K562 (cell line): ENCODE results near the gene UQCRH. TPM values are rescaled to one million over a fixed set of nuclear protein-coding genes. Genes with fewer than 3 reads are reported as not detected.

Experiments used
- ARID3B ChIP-seq: fragments of 250-450 bp; sonication (Bioruptor Pico); IDR thresholded peaks from 2 replicates; pipeline ENCODE4 v1.4.0; 2020; ENCODE audit warnings: borderline replicate concordance
- ATF3 ChIP-seq, 2 experiments: fragments of 450-650 bp in 1 of 2; sonication (generic) in 1 of 2; formaldehyde crosslinking in 1 of 2; IDR thresholded peaks in 1 of 2; conservative IDR thresholded peaks in 1 of 2; 2 replicates each; pipeline versions ENCODE4 v1.6.1 to v1.8.1; 2016 to 2023; ENCODE audit warnings: mild to moderate bottlenecking in 2 of 2, moderate library complexity in 2 of 2, inconsistent platforms in 1 of 2, missing genetic modification reagents in 1 of 2
- BCL6 ChIP-seq: fragments of 250-450 bp; sonication (Bioruptor Pico); IDR thresholded peaks from 2 replicates; pipeline ENCODE4 v1.4.0; 2020
- C11orf30 ChIP-seq: fragments of 450-650 bp; IDR thresholded peaks from 2 replicates; pipeline ENCODE4 v1.6.1; 2016; ENCODE audit warnings: low read depth, mild to moderate bottlenecking
- CXXC5 ChIP-seq: fragments of 250-450 bp; sonication (Bioruptor Pico); IDR thresholded peaks from 2 replicates; pipeline ENCODE4 v1.8.0; 2022; ENCODE audit warnings: inconsistent platforms, mild to moderate bottlenecking, moderate library complexity
- DMBX1 ChIP-seq: fragments of 250-450 bp; sonication (Bioruptor Pico); IDR thresholded peaks from 2 replicates; pipeline ENCODE4 v1.8.0; 2022; ENCODE audit warnings: inconsistent platforms, mild to moderate bottlenecking, moderate library complexity, borderline replicate concordance
- FIP1L1 ChIP-seq: fragments of 200-400 bp; formaldehyde crosslinking; IDR thresholded peaks from 2 replicates; pipeline ENCODE4 v1.6.1; 2018; ENCODE audit warnings: mild to moderate bottlenecking, low read depth, low read length; ENCODE audit not compliant: poor library complexity, severe bottlenecking
- MITF ChIP-seq: IDR thresholded peaks from 2 replicates; pipeline ENCODE4 v1.6.1; 2014; ENCODE audit warnings: antibody characterized with exemption
- MYBL2 ChIP-seq, 2 experiments: fragments of 450-650 bp in 1 of 2; sonication (generic) in 1 of 2; formaldehyde crosslinking in 1 of 2; IDR thresholded peaks; 2 replicates each; pipeline versions ENCODE4 v1.6.1 to v1.8.1; 2017 to 2022; ENCODE audit warnings: borderline replicate concordance in 1 of 2, inconsistent platforms in 1 of 2, low read depth in 1 of 2, mild to moderate bottlenecking in 1 of 2, missing genetic modification reagents in 1 of 2, moderate library complexity in 1 of 2
- POLR3A ChIP-seq: IDR thresholded peaks from 2 replicates; pipeline ENCODE4 v1.6.1; 2011; ENCODE audit warnings: borderline replicate concordance, mild to moderate bottlenecking, moderate library complexity; ENCODE audit not compliant: insufficient read length, insufficient read depth; ENCODE audit errors: extremely low read depth
- PREB ChIP-seq: sonication (generic); formaldehyde crosslinking; IDR thresholded peaks from 2 replicates; pipeline ENCODE4 v1.8.1; 2023; ENCODE audit warnings: mild to moderate bottlenecking, missing genetic modification reagents
- TCFL5 ChIP-seq: fragments of 250-450 bp; sonication (Bioruptor Pico); conservative IDR thresholded peaks from 2 replicates; pipeline ENCODE4 v1.6.1; 2021; ENCODE audit warnings: mild to moderate bottlenecking, moderate library complexity, matching md5 sums
- ZBTB49 ChIP-seq: sonication (generic); formaldehyde crosslinking; IDR thresholded peaks from 2 replicates; pipeline ENCODE4 v1.8.0; 2022; ENCODE audit warnings: missing genetic modification reagents, mild to moderate bottlenecking, borderline replicate concordance
- ZC3H4 ChIP-seq: sonication (generic); formaldehyde crosslinking; IDR thresholded peaks from 2 replicates; pipeline ENCODE4 v1.9.0; 2021; ENCODE audit warnings: missing genetic modification reagents, borderline replicate concordance
- ZNF165 ChIP-seq: fragments of 250-450 bp; sonication (Bioruptor Pico); IDR thresholded peaks from 2 replicates; pipeline ENCODE4 v1.4.0; 2020; ENCODE audit warnings: borderline replicate concordance
- ZNF212 ChIP-seq: fragments of 450-650 bp; formaldehyde crosslinking; IDR thresholded peaks from 2 replicates; pipeline ENCODE4 v1.4.0; 2020; ENCODE audit warnings: mild to moderate bottlenecking
- ZSCAN29 ChIP-seq: fragments of 450-650 bp; IDR thresholded peaks from 2 replicates; pipeline ENCODE4 v1.6.1; 2017
- polyA plus RNA-seq, 8 experiments: library from polyadenylated mRNA; depleted of rRNA in 4 of 8; stranded (reverse) in 5 of 8; unstranded in 3 of 8; fragments of >200 nt; fragmentation: Nextera tagmentation in 2 of 8; fragmentation: Illumina TruSeq in 1 of 8; extraction: Ambion mirVana in 2 of 8; extraction: Trizol in 1 of 8; gene quantifications; 2 replicates each; pipeline versions ENCODE4 v1.2.1 to v1.2.3, GENCODE V29; 2011 to 2014; ENCODE audit warnings: inconsistent platforms in 1 of 8, missing spikeins in 1 of 8
- total RNA-seq, 7 experiments: library from RNA; depleted of rRNA in 6 of 7; stranded (reverse); fragments of >200 nt in 6 of 7; fragmentation: Illumina TruSeq in 2 of 7; extraction: Trizol in 2 of 7; gene quantifications; 2 replicates each; pipeline versions ENCODE4 v1.2.1 to v1.2.3, GENCODE V29; 2011 to 2021; ENCODE audit warnings: low replicate concordance in 1 of 7

Gene UQCRH
- total and polyA plus RNA-seq, 9 of the 15 experiments (the other 6 are each of a cell fraction or from before 2014, with no cell fraction given) = 1,267 to 5,184 (median 2,410) TPM

- no peak for TF ChIP-seq ARID3B (CRISPR knock-in tag)
- TF ChIP-seq ZBTB49 (CRISPR knock-in tag) = 0 out of 2 replicates have a peak, but pooled peaks have one; percentile 28
- no peak for TF ChIP-seq ZC3H4
- TF ChIP-seq TCFL5 = no peak
- TF ChIP-seq ZNF165 (CRISPR knock-in tag) = no peak
- no peak for TF ChIP-seq PREB
- no peak for TF ChIP-seq MYBL2 (IDR thresholded peaks at IDR 0.05; ENCODE audit: low read depth)
- TF ChIP-seq MYBL2 (CRISPR knock-in tag; IDR thresholded peaks at IDR 0.05; ENCODE audit: borderline replicate concordance) = no peak
- TF ChIP-seq POLR3A = no peak
- TF ChIP-seq ATF3 (IDR thresholded peaks at IDR 0.05) = peak; percentile 100
- TF ChIP-seq ATF3 (CRISPR knock-in tag; conservative IDR thresholded peaks at IDR 0.05) = peak; percentile 95
- peak; percentile 20; the same call in 1 of the 2 replicates for TF ChIP-seq MITF
- no peak for TF ChIP-seq BCL6 (CRISPR knock-in tag)
- no peak for TF ChIP-seq ZSCAN29
- peak; percentile 55; the same call in 1 of the 2 replicates for TF ChIP-seq DMBX1
- peak; percentile 79 for TF ChIP-seq FIP1L1
- 0 out of 2 replicates have a peak, but pooled peaks have one; percentile 40 for TF ChIP-seq ZNF212 (CRISPR knock-in tag)
- peak; percentile 96 for TF ChIP-seq CXXC5 (CRISPR knock-in tag)
- TF ChIP-seq C11orf30 = peak; percentile 95
Observed at GRCh38 chr1:46340404-46341221, 37.1 kb downstream of the UQCRH start, which contains the start of gene NSUN4 (continued).
